ENCODE data around the gene CCDC33. TPM values are rescaled to one million over a fixed set of nuclear protein-coding genes. Genes with fewer than 3 reads are reported as not detected.

CCDC33 gene
- total and polyA plus RNA-seq, 2 donors (not counting 3 experiments of a cell fraction or from before 2014, with no cell fraction given): not detected

DNA sequence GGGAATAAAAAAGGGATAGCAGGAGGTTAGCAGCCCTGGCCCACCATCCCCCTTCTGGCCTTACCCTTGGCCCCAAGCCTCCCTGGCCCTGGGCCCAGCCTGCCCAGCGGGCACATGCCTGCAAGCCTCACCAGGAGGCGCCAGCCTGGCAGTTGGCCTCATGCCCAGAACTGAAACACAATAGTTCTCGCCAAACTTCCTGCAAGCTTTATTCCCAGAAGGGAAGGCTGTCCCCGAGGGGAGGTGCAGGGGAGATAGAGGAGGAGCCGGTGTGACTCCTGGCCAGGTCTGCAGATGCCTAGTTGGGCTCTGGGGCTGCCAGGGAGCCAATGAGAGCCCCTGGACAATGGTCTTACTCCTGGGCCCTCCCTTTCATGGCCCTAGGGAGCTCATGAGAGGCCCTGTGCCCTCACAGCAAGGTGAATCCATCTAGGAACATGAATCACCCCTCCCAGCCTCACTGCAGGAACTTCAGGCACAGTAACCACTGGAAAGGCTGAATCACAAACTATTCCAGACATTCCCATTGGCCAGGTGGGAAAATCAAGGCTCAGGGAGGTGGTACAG lies 4.0 kb downstream of the CCDC33 start:
- FAIRE-seq: peak; percentile 95

More for the DNA sequence above, 4.0 kb downstream of the CCDC33 start:
- TF ChIP-seq JUN (IDR thresholded peaks at IDR 0.05; ENCODE audit: borderline replicate concordance, insufficient read depth, insufficient read length, low read depth) (no peak), MYC (IDR thresholded peaks at IDR 0.05; ENCODE audit: low read depth, low read length) (no peak), GATA2 (IDR thresholded peaks at IDR 0.05; ENCODE audit: insufficient read depth, insufficient read length, low read depth, low read length) (no peak), EZH2 (IDR thresholded peaks at IDR 0.05; ENCODE audit: borderline replicate concordance, low read depth, low read length, severe bottlenecking) (no peak), POLR2A (IDR thresholded peaks at IDR 0.05; ENCODE audit: low read depth, low read length) (no peak), POLR2AphosphoS5 (IDR thresholded peaks at IDR 0.05; ENCODE audit: insufficient read depth, low read depth, low read length) (peak; percentile 62), FOS (IDR thresholded peaks at IDR 0.05; ENCODE audit: borderline replicate concordance, insufficient read depth, low read length) (no peak)
- TF ChIP-seq, protein P1, sequence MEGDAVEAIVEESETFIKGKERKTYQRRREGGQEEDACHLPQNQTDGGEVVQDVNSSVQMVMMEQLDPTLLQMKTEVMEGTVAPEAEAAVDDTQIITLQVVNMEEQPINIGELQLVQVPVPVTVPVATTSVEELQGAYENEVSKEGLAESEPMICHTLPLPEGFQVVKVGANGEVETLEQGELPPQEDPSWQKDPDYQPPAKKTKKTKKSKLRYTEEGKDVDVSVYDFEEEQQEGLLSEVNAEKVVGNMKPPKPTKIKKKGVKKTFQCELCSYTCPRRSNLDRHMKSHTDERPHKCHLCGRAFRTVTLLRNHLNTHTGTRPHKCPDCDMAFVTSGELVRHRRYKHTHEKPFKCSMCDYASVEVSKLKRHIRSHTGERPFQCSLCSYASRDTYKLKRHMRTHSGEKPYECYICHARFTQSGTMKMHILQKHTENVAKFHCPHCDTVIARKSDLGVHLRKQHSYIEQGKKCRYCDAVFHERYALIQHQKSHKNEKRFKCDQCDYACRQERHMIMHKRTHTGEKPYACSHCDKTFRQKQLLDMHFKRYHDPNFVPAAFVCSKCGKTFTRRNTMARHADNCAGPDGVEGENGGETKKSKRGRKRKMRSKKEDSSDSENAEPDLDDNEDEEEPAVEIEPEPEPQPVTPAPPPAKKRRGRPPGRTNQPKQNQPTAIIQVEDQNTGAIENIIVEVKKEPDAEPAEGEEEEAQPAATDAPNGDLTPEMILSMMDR (IDR thresholded peaks at IDR 0.05; ENCODE audit: extremely low read depth in 1 of 2, insufficient read depth in 1 of 2, low read depth in 1 of 2, low read length in 2 of 2): peak; percentile 65 to 80
- TF ChIP-seq, protein P2, sequence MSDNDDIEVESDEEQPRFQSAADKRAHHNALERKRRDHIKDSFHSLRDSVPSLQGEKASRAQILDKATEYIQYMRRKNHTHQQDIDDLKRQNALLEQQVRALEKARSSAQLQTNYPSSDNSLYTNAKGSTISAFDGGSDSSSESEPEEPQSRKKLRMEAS (IDR thresholded peaks at IDR 0.05; ENCODE audit: insufficient read depth, insufficient read length): no peak
- Histone ChIP-seq H3K79me2 (ENCODE audit: control insufficient read depth, insufficient read depth, low read length) (no peaks in the 10 kb centered on the region), H3K9me3 (replicated peaks; ENCODE audit: control insufficient read depth, insufficient read depth, low read length) (no peaks in the 10 kb centered on the region), H3K27me3 (ENCODE audit: control insufficient read depth in 2 of 2, insufficient read depth in 2 of 2, low read length in 2 of 2) (no peaks in the 10 kb centered on the region), H4K20me1 (replicated peaks; ENCODE audit: control insufficient read depth, extremely low read depth, insufficient read depth, low read length) (no peaks in the 10 kb centered on the region), H3K27ac (ENCODE audit: insufficient read depth, low read depth, low read length) (peak overlapping the region; percentile 13), H3K36me3 (ENCODE audit: control insufficient read depth in 2 of 2, extremely low read depth in 1 of 2, insufficient read depth in 2 of 2, low read length in 2 of 2) (no peaks in the 10 kb centered on the region), H3K4me1 (ENCODE audit: control insufficient read depth, extremely low read depth, insufficient read depth, low read length) (peaks cover 11% of the 10 kb centered on the region), H2AFZ (ENCODE audit: low read depth, low read length) (peak overlapping the region; percentile 45), H3K9me1 (replicated peaks; ENCODE audit: control insufficient read depth, extremely low read depth, insufficient read depth, low read length) (no peaks in the 10 kb centered on the region), H3K4me2 (ENCODE audit: insufficient read depth, low read length) (no peak overlapping the region), H3K4me3 (replicated peaks in 1 of 3; ENCODE audit: insufficient read depth in 1 of 3, low read depth in 1 of 3, low read length in 3 of 3) (no peak overlapping the region), H3K9ac (replicated peaks; ENCODE audit: extremely low read depth, insufficient read depth, low read length) (no peak overlapping the region)
- dilution Hi-C loops (cut with MboI; ENCODE audit: extremely low pct_ligation_motif_present, low sequenced_read_pairs) (no loop called here), intact Hi-C loops (cut with micrococcal nuclease) (loop anchor here (1.0 to 5.0 kb wide), 3 partner anchors 63 to 82 kb away; no protein-coding TSS in a partner anchor)
- peak; percentile 92 for DNase-seq (ENCODE audit: low read depth, low spot score)
- POLR2A ChIA-PET: no interaction called here
- CTCF ChIA-PET: interaction anchor here (0.8 to 3.6 kb wide), 15 partner anchors 10 to 267 kb away, joined by 3 to 30 read pairs (median 4); no protein-coding TSS in a partner anchor
- BruUV-seq (replicated peaks): no TSS peak

All from endothelial cell of umbilical vein (primary cell).